ENCODE data around the gene LRRC56.

Gene LRRC56

DNA sequence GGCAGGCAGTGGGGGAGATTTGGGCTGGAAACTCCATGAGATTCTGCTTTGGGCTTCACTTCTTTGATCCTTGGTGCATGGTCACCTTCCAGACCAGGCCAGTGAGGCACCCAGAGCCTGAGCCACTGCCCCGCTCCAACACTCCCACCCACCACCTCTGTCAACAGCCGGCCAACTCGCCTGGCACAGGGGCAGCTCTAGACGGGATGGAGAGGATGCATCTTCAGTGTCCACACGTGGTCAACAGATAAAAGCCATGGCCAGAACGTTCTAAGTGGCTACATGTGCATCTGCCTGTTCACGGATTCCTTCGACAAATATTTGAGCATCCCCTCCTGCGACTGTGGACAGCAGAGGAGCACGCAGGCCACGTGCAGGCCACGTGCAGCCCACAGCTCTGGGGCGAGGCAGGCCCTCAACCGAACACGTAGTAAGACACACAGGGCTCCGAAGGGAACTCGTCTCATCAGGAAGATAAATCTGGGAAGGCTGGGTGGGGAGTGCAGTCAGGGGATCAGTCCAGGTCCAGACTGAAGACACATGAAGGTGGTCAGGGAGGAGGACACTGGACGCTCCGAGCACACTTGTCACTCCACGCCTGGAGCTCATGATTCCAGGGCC is 1.2 kb downstream of the LRRC56 start:
- no peak for DNase-seq (ENCODE audit: low spot score)

GRCh38 chr11:539971-540481 is 2.7 kb downstream of the LRRC56 start:
- no peak for DNase-seq (ENCODE audit: low spot score)

DNA sequence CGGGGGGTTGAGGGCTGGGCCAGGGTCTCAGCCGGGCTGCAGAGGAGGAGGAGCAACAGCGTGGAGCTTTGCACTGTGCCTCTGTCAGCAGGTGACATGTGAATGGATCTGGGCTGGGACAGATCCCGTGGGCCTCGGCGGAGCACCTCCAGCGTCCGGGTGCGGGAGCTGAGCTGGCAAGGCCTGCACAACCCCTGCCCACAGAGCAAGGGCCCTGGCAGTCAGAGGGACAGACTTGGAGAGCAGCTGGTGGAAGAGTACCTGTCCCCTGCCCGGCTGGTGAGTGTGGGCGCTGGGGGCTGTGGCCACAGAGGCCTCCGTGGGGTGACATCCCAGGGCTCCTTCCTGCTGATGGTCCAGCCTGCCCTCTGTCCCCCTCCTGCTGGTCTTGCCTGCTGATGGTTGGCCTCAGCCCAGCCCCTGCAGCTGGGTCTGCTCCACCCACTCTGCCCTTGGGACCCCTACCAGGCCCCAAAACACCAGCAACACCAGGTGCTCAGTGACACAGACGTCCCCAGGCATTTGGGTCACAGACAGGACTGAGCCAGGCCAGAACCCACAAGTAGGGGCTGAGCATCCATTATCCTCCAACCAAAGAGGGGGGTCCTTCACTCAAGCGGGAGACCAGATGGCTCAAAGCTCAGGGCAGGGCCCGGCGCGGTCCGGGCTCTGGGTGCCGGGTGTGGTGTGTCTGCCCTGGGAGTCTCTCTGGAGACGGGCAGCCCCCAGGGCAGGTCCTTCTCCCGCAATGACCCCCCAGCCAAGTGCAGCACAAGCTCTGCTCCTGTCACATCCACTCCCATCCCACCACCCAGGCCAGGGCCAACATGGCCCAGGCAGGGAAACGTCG is 3.5 kb downstream of the LRRC56 start:
- no peak for DNase-seq (ENCODE audit: low spot score)

DNA sequence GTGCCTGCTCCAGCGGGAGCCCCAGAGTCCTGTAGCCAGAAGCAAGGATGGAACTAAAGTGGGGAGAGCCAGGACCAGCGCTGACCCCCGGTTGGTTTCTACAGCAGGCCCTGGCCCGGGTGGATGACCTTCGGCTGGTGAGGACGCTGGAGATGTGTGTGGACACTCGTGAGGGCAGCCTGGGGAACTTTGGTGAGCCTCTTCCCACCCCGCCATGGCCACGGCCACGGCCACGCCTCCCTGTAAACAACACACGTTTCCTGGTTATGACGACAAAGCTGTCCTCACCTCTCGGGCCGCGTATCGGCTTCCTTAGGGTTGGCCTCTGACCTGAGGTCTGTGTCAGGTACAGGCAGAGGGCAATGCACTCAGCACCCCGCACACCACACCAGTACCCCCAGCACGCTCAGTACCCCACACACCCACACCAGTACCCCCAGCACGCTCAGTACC is 4.1 kb downstream of the LRRC56 start:
- DNase-seq (ENCODE audit: low spot score), result no peak

DNA sequence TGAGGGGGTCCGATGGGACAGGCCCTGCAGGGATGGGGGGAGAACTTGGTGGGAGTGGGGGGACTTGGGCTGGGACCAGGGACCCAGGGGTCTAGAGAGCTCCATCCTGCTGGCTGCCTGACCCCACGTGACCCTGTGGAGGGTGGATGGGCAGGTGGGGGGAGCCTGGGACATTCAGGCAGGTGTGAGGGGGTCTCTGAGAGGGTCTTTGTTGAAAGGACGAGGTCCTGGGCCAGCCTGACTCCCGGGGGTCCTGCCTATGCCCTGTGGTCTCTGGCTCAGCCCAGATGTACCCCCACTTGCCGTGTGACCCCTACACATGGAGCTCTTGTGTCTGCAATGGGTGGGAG is 7.5 kb downstream of the LRRC56 start:
- DNase-seq (ENCODE audit: low spot score), result no peak

GRCh38 chr11:545171-545570 is 7.8 kb downstream of the LRRC56 start:
- no peak for DNase-seq (ENCODE audit: low spot score)

DNA sequence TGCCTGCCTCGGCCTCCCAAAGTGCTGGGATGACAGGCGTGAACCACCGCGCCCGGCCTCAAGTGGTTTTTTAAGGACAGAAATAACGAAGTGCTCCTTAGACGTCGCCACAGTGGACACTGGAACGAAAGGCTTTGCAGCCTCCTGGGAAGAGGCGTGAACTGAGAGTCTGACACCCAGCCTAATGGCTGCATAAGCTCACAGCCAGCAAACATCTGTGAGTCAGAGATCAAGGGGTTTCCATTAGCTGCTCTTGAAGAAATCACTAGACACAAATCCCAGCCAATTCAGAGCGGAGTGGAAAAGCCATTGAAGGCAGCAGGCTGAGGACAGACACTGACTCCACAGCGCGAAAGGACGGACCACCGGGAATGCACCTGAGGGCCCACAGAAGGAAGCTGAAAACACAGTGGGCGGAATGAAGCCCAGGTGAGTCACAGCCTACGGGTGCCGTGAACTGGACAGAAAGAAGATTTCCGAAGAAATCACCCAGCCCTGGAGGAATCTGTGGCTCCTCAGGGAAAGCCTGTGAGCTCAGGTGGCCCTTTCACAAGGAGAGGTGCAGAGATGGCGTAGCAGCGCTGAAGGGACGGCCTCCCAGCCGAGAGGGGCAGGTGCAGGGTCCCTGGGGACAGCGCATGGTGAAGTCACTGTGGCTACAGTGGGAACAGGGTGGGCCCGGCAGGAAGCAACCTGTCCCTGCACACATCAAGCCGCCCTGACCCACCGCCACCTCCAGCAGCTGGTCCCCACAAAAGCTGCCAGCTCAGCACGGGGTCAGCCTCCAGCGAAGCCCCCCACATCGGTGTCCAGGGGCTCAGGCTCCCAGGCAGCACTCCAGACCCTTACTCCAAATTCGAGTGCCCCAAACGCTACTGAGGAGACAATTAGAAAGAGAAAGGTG is 11.6 kb downstream of the LRRC56 start:
- no peak for DNase-seq (ENCODE audit: low spot score)

- no peak for DNase-seq (ENCODE audit: low spot score)
Measured at GRCh38 chr11:550021-550745, 12.9 kb downstream of the LRRC56 start.

DNA sequence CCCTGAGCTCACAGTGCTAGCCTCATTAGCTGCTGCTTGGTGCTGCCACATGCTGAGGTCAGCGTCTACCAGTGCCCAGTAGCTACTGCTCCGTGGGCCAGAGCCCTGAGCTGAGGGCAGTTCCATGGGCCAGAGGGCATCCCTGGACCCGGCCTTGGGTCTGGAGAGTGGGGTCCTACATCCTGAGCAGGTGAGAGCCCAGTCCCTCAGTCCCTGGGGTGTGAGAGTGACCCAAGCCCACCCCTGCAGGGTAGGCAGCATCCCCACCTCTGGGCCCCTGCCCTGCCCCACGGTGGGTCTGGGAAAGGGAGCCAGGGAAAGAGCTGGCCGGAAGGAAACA is 13.4 kb downstream of the LRRC56 start:
- DNase-seq (ENCODE audit: low spot score), result no peak

GRCh38 chr11:551131-551530 is 13.8 kb downstream of the LRRC56 start:
- no peak for DNase-seq (ENCODE audit: low spot score)

DNA sequence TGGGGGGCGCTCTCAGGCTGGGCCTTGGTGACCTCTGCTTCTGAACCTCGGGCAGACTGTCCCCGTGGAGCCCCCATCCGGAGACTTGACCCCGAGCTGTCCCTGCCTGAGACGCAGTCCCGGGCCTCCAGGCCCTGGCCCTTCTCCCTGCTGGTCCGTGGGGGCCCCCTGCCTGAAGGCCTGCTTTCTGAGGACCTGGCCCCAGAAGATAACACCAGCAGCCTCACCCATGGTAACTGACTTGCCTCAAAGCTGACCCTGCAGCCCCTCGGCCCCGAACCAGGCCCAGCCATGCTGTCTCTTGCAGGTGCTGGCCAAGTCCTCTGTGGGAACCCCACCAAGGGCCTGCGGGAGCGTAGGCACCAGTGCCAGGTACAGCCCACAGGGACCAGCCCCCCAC is 14.3 kb downstream of the LRRC56 start:
- DNase-seq (ENCODE audit: low spot score), result no peak

GRCh38 chr11:553083-553987 is 16.0 kb downstream of the LRRC56 start:
- no peak for DNase-seq (ENCODE audit: low spot score)

DNA sequence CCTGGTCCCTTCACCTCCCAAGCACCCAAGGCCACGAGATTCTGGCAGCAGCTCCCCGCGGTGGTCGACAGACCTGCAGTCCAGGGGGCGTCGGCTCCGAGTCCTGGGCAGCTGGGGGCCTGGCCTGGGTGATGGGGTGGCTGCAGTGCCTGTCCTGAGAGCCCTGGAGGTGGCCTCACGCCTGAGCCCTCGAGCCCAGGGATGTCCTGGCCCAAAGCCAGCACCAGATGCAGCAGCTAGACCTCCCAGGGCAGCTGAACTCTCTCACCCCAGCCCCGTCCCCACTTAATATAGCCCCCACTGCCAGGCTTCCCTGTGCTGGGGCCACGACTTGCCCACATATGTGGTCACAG is 16.6 kb downstream of the LRRC56 start:
- no peak for DNase-seq (ENCODE audit: low spot score)

GRCh38 chr11:554428-555226 is 17.3 kb downstream of the LRRC56 start:
- peak; percentile 78 for DNase-seq (ENCODE audit: low spot score)

- no peak for DNase-seq (ENCODE audit: low spot score)
Measured at GRCh38 chr11:555227-555779, 18.0 kb downstream of the LRRC56 start.

GRCh38 chr11:555780-556661 is 18.7 kb downstream of the LRRC56 start:
- no peak for DNase-seq (ENCODE audit: low spot score)

DNA sequence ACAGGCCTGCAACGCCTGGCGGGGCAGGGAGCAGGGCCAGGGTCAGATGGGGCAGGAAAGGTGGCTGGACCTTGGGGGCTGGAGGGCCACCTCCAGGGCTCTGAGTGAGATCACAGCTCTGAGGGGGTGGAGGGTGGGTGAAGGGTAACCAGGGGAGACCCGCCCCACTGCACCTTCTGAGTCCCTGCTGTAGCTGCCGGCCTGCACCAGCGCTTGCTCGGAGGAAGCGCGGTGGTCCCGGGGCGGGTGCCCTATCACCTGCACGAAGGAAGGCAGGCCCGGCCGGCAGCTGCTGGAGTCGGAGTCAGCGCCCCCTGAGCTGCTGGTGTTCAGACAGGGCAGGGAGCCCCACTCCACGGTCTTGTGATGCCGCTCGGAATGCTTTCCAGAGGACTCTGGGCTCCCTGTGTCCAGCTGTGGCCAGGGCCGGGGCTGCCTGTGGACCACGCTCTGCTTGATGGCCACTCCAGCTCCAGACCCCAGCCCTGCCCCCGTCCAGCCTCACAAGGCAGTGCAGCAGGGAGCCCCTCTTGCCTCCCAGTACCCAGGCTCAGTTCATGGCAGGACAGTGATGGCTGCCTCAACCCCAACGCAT is 19.4 kb downstream of the LRRC56 start:
- DNase-seq (ENCODE audit: low spot score), result no peak
